ENCODE data around the gene HDAC4.
A peak's percentile ranks its signal among the peaks of the same experiment; 100 is the strongest.

HDAC4 gene

GRCh38 chr2:239368906-239369552, 31.8 kb downstream of the HDAC4 start:
- no peak for DNase-seq

GRCh38 chr2:239368321-239368720, 32.5 kb downstream of the HDAC4 start:
- peak in 1 of 3 donors; percentile 15 for DNase-seq

- no peak for DNase-seq
Observed at GRCh38 chr2:239366740-239367139, 34.1 kb downstream of the HDAC4 start.

GRCh38 chr2:239365782-239366435, 34.9 kb downstream of the HDAC4 start:
- no peak for DNase-seq

- no peak for DNase-seq
Observed at GRCh38 chr2:239365071-239365781, 35.6 kb downstream of the HDAC4 start.

GRCh38 chr2:239363946-239364637, 36.7 kb downstream of the HDAC4 start:
- DNase-seq = no peak

GRCh38 chr2:239362507-239362906, 38.3 kb downstream of the HDAC4 start:
- no peak for DNase-seq

GRCh38 chr2:239361311-239361642, 39.5 kb downstream of the HDAC4 start:
- DNase-seq = peak in 1 of 3 donors; percentile 7

GRCh38 chr2:239360421-239361310, 40.2 kb downstream of the HDAC4 start:
- DNase-seq = no peak

- DNase-seq = no peak
Observed at GRCh38 chr2:239360008-239360407, 40.8 kb downstream of the HDAC4 start.

- no peak for DNase-seq
Observed at GRCh38 chr2:239359196-239359912, 41.5 kb downstream of the HDAC4 start.

- DNase-seq = no peak
Observed at GRCh38 chr2:239358062-239358754, 42.6 kb downstream of the HDAC4 start.

- DNase-seq = no peak
Observed at GRCh38 chr2:239355724-239356123, 45.1 kb downstream of the HDAC4 start.

GRCh38 chr2:239355139-239355538, 45.7 kb downstream of the HDAC4 start:
- DNase-seq = no peak

- DNase-seq = no peak
Observed at GRCh38 chr2:239354791-239355136, 46.1 kb downstream of the HDAC4 start.

- no peak for DNase-seq
Observed at GRCh38 chr2:239354132-239354790, 46.6 kb downstream of the HDAC4 start.

- DNase-seq = no peak
Observed at GRCh38 chr2:239353692-239354091, 47.1 kb downstream of the HDAC4 start.

- no peak for DNase-seq
Observed at GRCh38 chr2:239351687-239352086, 49.1 kb downstream of the HDAC4 start.

- no peak for DNase-seq
Observed at GRCh38 chr2:239349453-239350135, 51.2 kb downstream of the HDAC4 start.

All from suppressor macrophage treated with lipopolysaccharide for 1 hour (primary cell).